Natural killer cell treated with Interleukin-12 subunit alpha and Interleukin-12 subunit beta and Interleukin-15 and Interleukin-18, amount 100 ng/mL, for 72 hours (primary cell): ENCODE data around the gene LIN7C. TPM values are rescaled to one million over a fixed set of nuclear protein-coding genes. Genes with fewer than 3 reads are reported as not detected.
"Not testable (repeated sequence)": the region's sequence is repeated elsewhere in the genome, so short reads cannot be mapped to it uniquely, and the experiment has no call there.

Experiments
- ATAC-seq, 2 donors: fragments of 150-1000 bp; cut with Tn5 transposase in 1 of 2; sonication (Bioruptor Pico), chemical (Tn5 transposase) in 1 of 2; 2 replicates each; pipeline ENCODE4 v1.10.0; 2021
- DNase-seq: peaks from one replicate; pipeline ENCODE4 v3.0.0; 2022; ENCODE audit warnings: low spot score
- H3K27ac Mint-ChIP-seq, 2 donors: 1 replicate in 1 of 2; 2 replicates in 1 of 2; pipeline ENCODE4 v1.8.0; 2022; ENCODE audit warnings: mixed read lengths in 2 of 2, mild to moderate bottlenecking in 1 of 2, moderate library complexity in 1 of 2
- H3K27me3 Mint-ChIP-seq, 2 donors: 1 replicate in 1 of 2; 2 replicates in 1 of 2; pipeline ENCODE4 v1.8.0; 2022; ENCODE audit warnings: mixed read lengths in 2 of 2
- H3K36me3 Mint-ChIP-seq: one replicate; pipeline ENCODE4 v1.8.0; 2022; ENCODE audit warnings: mixed read lengths
- H3K4me1 Mint-ChIP-seq, 2 donors: 1 replicate in 1 of 2; 2 replicates in 1 of 2; pipeline ENCODE4 v1.8.0; 2022; ENCODE audit warnings: low read depth in 2 of 2, mixed read lengths in 2 of 2, mild to moderate bottlenecking in 1 of 2
- H3K4me3 Mint-ChIP-seq: one replicate; pipeline ENCODE4 v1.8.0; 2022; ENCODE audit warnings: mixed read lengths
- H3K9me3 Mint-ChIP-seq: 2 replicates; pipeline ENCODE4 v1.8.0; 2022; ENCODE audit warnings: mixed read lengths
- total RNA-seq, 2 donors: library from RNA; stranded (reverse); gene quantifications; one replicate each; pipeline ENCODE4 v1.2.3, GENCODE V29; 2022

Gene LIN7C
- total RNA-seq, 2 donors from 2014 or later = 17.5 to 20.5 TPM

DNA sequence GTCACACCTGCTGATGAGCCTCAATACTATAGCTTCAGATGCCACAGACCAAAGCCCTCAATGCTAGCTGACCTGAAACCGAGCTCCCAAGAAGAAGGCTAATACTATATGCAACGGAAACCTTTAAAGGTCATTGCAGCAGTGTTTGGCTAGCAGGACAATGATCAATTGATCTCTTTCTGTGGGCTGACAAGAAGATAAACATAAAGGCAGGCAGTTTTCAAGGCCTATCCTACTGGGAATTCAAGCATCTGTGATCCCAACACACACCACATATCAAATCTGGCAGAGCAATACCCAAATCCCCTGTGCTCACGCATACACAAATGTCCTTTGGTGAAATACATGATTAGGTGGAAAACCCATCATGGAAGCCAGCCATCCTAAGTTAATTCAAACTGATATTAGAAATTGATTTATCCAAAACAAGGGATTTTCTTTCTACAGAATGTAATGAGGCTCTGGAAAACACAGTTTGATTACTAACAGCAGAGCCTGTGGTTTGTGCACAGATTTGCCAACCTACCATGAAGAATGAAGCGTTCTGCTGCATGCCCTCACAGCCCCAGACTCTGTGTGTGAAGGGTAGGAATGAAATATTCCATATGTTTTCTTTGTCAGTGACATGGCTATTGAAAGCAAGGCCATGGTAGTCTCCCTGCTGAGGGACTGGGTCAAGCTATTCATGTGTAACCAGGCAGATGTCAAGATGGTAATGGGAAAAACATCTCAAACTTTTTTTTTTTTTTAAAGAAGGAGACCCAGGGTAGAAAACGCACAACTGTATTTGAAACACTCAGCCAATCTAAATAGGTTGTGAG lies 46.2 kb downstream of the LIN7C start:
- H3K36me3 Mint-ChIP-seq = no peaks in the 10 kb centered on the region
- H3K27ac Mint-ChIP-seq = no peak overlapping the region
- H3K27me3 Mint-ChIP-seq = peaks cover 8 to 14% of the 10 kb centered on the region in 2 donors
- no peak for DNase-seq
- no peaks in the 10 kb centered on the region for H3K4me1 Mint-ChIP-seq
- ATAC-seq = no peak
- H3K4me3 Mint-ChIP-seq = no peak overlapping the region
- no peaks in the 10 kb centered on the region for H3K9me3 Mint-ChIP-seq

DNA sequence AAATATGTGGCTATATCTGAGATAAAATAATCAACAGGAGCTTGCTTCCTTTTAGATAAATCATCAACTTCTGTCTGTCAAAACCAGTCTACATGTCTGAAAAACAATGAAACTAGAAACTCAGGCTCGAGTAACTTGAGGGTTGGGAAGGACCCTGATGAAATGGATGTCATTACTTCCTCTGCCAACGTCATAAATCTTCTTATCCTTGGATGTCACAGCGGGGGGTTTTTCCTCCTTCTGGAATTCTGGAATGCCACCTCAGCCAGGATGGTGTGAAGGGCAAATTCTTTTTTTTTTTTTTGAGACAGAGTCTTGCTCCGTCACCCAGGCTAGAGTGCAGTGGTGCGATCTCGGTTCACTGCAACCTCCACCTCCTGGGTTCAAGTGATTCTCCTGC lies 47.4 kb downstream of the LIN7C start:
- no peak for ATAC-seq
- Mint-ChIP-seq H3K4me3 (no peak overlapping the region), H3K36me3 (no peaks in the 10 kb centered on the region), H3K9me3 (no peaks in the 10 kb centered on the region), H3K4me1 (no peaks in the 10 kb centered on the region), H3K27me3 (peaks cover 12% of the 10 kb centered on the region in 2 donors), H3K27ac (no peak overlapping the region)
- DNase-seq = no peak

GRCh38 chr11:27458182-27458581 lies 48.4 kb downstream of the LIN7C start:
- ATAC-seq (no peak), DNase-seq (no peak)
- Mint-ChIP-seq H3K9me3 (no peaks in the 10 kb centered on the region), H3K4me1 (no peaks in the 10 kb centered on the region), H3K27ac (no peak overlapping the region), H3K27me3 (peaks cover 9 to 12% of the 10 kb centered on the region in 2 donors), H3K4me3 (no peak overlapping the region), H3K36me3 (no peaks in the 10 kb centered on the region)

GRCh38 chr11:27456795-27457329 lies 49.7 kb downstream of the LIN7C start:
- H3K4me1 Mint-ChIP-seq = no peaks in the 10 kb centered on the region
- H3K4me3 Mint-ChIP-seq = no peak overlapping the region
- peaks cover 0 to 10% of the 10 kb centered on the region in 2 donors for H3K27me3 Mint-ChIP-seq
- H3K36me3 Mint-ChIP-seq = no peaks in the 10 kb centered on the region
- ATAC-seq (no peak), DNase-seq (no peak)
- no peak overlapping the region for H3K27ac Mint-ChIP-seq
- H3K9me3 Mint-ChIP-seq = no peaks in the 10 kb centered on the region

- H3K27ac Mint-ChIP-seq = no peak overlapping the region
- H3K4me1 Mint-ChIP-seq = no peaks in the 10 kb centered on the region
- H3K9me3 Mint-ChIP-seq = no peaks in the 10 kb centered on the region
- ATAC-seq (no peak), DNase-seq (no peak)
- H3K27me3 Mint-ChIP-seq = peaks cover 0 to 10% of the 10 kb centered on the region in 2 donors
- H3K4me3 Mint-ChIP-seq = no peak overlapping the region
- H3K36me3 Mint-ChIP-seq = no peaks in the 10 kb centered on the region
Measured at GRCh38 chr11:27456140-27456794, 50.3 kb downstream of the LIN7C start.

- Mint-ChIP-seq H3K36me3 (no peaks in the 10 kb centered on the region), H3K27ac (no peak overlapping the region), H3K4me3 (no peak overlapping the region), H3K9me3 (no peaks in the 10 kb centered on the region), H3K4me1 (no peaks in the 10 kb centered on the region), H3K27me3 (peaks cover 0 to 10% of the 10 kb centered on the region in 2 donors)
- ATAC-seq (no peak), DNase-seq (no peak)
Measured at GRCh38 chr11:27455667-27456066, 50.9 kb downstream of the LIN7C start.

GRCh38 chr11:27453701-27454100 lies 52.9 kb downstream of the LIN7C start:
- DNase-seq = no peak
- no peaks in the 10 kb centered on the region for H3K9me3 Mint-ChIP-seq
- H3K27ac Mint-ChIP-seq = no peak overlapping the region
- ATAC-seq = no peak
- no peak overlapping the region for H3K4me3 Mint-ChIP-seq
- no peaks in the 10 kb centered on the region for H3K4me1 Mint-ChIP-seq
- no peaks in the 10 kb centered on the region for H3K36me3 Mint-ChIP-seq
- peaks cover 0 to 10% of the 10 kb centered on the region in 2 donors for H3K27me3 Mint-ChIP-seq

- H3K4me1 Mint-ChIP-seq = no peaks in the 10 kb centered on the region
- ATAC-seq (no peak), DNase-seq (no peak)
- no peak overlapping the region for H3K4me3 Mint-ChIP-seq
- no peaks in the 10 kb centered on the region for H3K36me3 Mint-ChIP-seq
- H3K9me3 Mint-ChIP-seq = no peaks in the 10 kb centered on the region
- no peak overlapping the region for H3K27ac Mint-ChIP-seq
- H3K27me3 Mint-ChIP-seq = peaks cover 0 to 10% of the 10 kb centered on the region in 2 donors
Measured at GRCh38 chr11:27452147-27452546, 54.4 kb downstream of the LIN7C start.

- DNase-seq = no peak
- Mint-ChIP-seq H3K4me1 (no peaks in the 10 kb centered on the region), H3K9me3 (no peaks in the 10 kb centered on the region), H3K27me3 (peaks cover 0 to 10% of the 10 kb centered on the region in 2 donors), H3K36me3 (no peaks in the 10 kb centered on the region), H3K27ac (no peak overlapping the region), H3K4me3 (no peak overlapping the region)
- ATAC-seq = no peak
Measured at GRCh38 chr11:27451244-27451965, 55.2 kb downstream of the LIN7C start.

DNA sequence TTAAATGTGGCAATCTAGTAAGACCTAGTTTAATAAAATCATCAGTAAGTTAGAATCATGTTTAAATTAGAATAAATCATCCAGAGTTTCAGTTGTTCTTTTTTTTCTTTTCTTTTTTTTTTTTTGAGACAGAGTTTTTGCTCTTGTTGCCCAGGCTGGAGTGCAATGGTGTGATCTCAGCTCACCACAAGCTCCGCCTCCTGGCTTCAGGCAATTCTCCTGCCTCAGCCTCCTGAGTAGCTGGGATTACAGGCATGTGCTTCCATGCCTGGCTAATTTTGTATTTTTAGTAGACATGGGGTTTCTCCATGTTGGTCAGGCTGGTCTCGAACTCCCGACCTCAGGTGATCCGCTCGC lies 58.4 kb downstream of the LIN7C start:
- not testable (repeated sequence) for H3K9me3 Mint-ChIP-seq, H3K4me1 Mint-ChIP-seq, H3K36me3 Mint-ChIP-seq, DNase-seq, H3K4me3 Mint-ChIP-seq, ATAC-seq, H3K27me3 Mint-ChIP-seq, H3K27ac Mint-ChIP-seq

DNA sequence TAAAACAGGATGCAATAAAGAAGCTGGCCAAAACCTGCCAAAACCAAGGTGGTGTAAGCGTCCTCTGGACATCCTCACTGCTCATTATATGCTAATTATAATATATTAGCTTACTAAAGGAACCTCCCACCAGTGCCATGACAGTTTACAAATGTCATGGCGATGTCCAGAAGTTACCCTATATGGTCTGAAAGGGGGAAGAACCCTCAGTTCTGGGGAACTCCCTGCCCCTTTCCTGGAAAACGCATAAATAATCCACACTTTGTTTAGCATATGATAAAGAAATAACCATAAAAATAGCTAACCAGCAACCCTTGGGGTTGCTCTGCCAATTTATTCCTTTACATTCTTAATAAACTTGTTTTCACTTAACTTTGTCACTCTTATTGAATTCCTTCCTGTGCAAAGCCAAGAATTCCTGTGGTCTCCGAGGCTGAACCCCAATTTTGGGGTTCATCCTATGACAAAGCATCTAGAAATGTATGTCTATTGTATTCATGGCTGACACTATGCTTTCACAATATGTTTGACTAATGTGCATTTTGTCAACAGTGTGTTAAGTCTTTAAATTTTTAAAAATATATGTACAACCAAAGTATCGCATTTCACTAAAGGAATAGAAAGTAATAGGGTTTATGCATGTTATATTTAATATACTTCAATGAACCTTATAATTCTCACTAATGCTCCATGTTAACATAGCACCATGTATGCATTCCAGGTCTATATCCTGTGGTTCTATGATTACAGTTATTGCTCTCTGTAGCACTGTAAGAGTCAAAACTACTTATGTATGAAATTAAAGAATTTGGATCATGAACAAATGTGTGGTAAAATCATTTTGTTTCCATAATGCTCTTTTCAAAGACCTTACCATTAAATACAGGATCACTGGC lies 59.0 kb downstream of the LIN7C start:
- no peak for DNase-seq
- Mint-ChIP-seq H3K36me3 (no peaks in the 10 kb centered on the region), H3K4me3 (no peak overlapping the region), H3K27ac (no peak overlapping the region), H3K4me1 (no peaks in the 10 kb centered on the region), H3K9me3 (no peaks in the 10 kb centered on the region), H3K27me3 (peaks cover 0 to 1% of the 10 kb centered on the region in 2 donors)
- no peak for ATAC-seq

GRCh38 chr11:27445625-27446024 lies 60.9 kb downstream of the LIN7C start:
- DNase-seq (no peak), ATAC-seq (no peak)
- Mint-ChIP-seq H3K27me3 (peaks cover 9 to 15% of the 10 kb centered on the region in 2 donors), H3K27ac (no peak overlapping the region), H3K4me3 (no peak overlapping the region), H3K4me1 (no peaks in the 10 kb centered on the region), H3K36me3 (no peaks in the 10 kb centered on the region), H3K9me3 (peaks cover 5% of the 10 kb centered on the region)

- Mint-ChIP-seq H3K4me3 (no peak overlapping the region), H3K4me1 (no peaks in the 10 kb centered on the region), H3K36me3 (no peaks in the 10 kb centered on the region), H3K27ac (no peak overlapping the region), H3K9me3 (peaks cover 5% of the 10 kb centered on the region), H3K27me3 (peaks cover 9 to 15% of the 10 kb centered on the region in 2 donors)
- no peak for ATAC-seq
- DNase-seq = no peak
Measured at GRCh38 chr11:27444801-27445215, 61.8 kb downstream of the LIN7C start.
